Measurements from ENCODE around the gene PRDM2. TPM values are rescaled to one million over a fixed set of nuclear protein-coding genes. Genes with fewer than 3 reads are reported as not detected.

PRDM2 gene
- total RNA-seq = 42.0 TPM

GRCh38 chr1:13699936-13700520 lies at the start of gene PRDM2:
Gene PRDM2 (plus strand): TSS chr1:13700188. CDS start chr1:13715606, 15,418 bp downstream.

Other genes starting within 250 kb of the PRDM2 start
- 1.6 TPM for gene LRRC38, start 186.2 kb upstream of the PRDM2 start, total RNA-seq
- 14.1 TPM for gene PDPN, start 116.4 kb upstream of the PRDM2 start, total RNA-seq

All from camera-type eye (tissue), 1 donor.